Astrocyte of the cerebellum (primary cell): ENCODE measurements around the gene NHP2.
A peak's percentile ranks its signal among the peaks of the same experiment; 100 is the strongest.
"Not testable (repeated sequence)": the region's sequence is repeated elsewhere in the genome, so short reads cannot be mapped to it uniquely, and the experiment has no call there.

ENCODE experiments used
- DNase-seq: peaks from one replicate; pipeline ENCODE4 v3.0.0-alpha.2; 2011; ENCODE audit warnings: low read depth
- H3K4me3 ChIP-seq: 2 replicates; pipeline ENCODE4 v1.5.1; 2011; ENCODE audit warnings: mild to moderate bottlenecking, low read depth, low read length, moderate library complexity
- CTCF ChIP-seq: IDR thresholded peaks from 2 replicates; pipeline ENCODE4 v1.5.1; 2012; ENCODE audit warnings: low read length, low read depth, moderate library complexity, mild to moderate bottlenecking; ENCODE audit errors: missing control alignments
- in situ Hi-C: cut with HindIII; loops from 2 replicates; pipeline ENCODE4 v1.10.0; 2017; ENCODE audit warnings: low sequenced_read_pairs

The NHP2 gene

DNA sequence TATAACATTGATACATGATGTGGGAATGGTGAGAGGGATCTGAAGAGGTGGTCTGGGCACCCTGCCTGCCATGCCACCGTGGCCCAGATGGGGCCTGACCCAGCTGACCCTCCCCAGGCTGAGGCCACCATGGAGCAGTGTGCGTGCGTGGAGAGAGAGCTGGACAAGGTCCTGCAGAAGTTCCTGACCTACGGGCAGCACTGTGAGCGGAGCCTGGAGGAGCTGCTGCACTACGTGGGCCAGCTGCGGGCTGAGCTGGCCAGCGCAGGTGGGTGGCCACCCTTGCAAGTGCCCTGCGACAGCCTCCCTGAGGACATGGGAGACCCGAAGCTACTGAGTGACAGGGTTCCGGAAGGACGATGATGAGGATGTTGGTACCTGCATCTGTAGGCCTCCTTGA is 15.7 kb downstream of the NHP2 start:
- in situ Hi-C loops: no loop called here
- DNase-seq: no peak
- TF ChIP-seq CTCF: no peak
- no peak overlapping the region for H3K4me3 ChIP-seq

GRCh38 chr5:178136990-178137389 is 16.7 kb downstream of the NHP2 start:
- no peak for DNase-seq
- no peak overlapping the region for H3K4me3 ChIP-seq
- TF ChIP-seq CTCF: no peak
- in situ Hi-C loops: no loop called here

- in situ Hi-C loops: no loop called here
- no peak for DNase-seq
- TF ChIP-seq CTCF: no peak
These were observed 22.2 kb downstream of the NHP2 start for GRCh38 chr5:178131446-178131996.

DNA sequence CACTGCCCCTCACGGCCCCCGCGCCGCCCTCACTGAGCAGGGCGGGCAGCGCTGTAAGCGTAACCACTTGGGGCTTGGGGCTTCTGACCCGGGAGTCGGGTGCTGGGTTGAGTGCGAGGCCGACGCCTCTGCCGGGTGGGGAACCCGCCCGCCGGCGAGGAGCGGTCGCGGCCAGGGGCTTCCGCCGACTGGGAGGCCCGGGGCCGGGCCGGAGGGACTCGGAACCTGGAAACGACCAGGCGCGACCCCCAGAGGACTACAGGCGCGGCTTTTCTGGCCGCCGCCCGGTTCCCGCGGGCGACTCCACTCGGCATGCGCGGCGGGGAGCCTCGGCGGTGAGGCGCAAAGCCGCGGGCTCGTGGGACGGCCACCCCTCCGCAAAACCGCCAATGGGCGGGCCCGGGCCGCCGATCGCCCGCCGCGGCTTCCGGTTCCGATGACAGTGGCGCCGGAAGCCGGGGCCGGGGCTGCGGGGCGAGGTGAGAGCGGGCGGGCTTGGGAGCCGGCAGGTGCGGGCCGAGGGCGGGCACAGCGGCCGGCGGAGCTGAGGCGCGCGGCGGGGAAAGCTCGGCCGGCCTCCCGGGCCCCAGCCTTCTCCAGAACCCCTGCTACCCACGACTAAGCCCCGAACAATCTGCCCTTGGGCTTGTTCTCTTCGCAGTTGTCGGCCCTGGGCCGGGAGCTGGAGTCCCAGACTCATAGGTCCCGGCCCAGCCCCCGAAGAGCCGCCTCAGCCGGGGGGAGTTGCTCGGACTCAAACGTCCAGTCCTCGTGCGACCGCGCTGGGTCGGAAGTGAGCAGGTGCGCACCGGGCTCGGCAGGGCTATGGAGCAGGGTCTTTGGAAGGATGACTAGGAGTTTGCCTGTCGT is 22.9 kb downstream of the NHP2 start, which contains the start of gene RMND5B:
TSS of gene RMND5B (plus strand) at position 439 of the 870 bp plus-strand sequence. CDS start 7,106 bp downstream, outside the sequence.
- TF ChIP-seq CTCF: no peak
- in situ Hi-C loops: no loop called here

More at GRCh38 chr5:178131446-178131996, 22.2 kb downstream of the NHP2 start:
- peak overlapping the region; percentile 67 for H3K4me3 ChIP-seq

DNA sequence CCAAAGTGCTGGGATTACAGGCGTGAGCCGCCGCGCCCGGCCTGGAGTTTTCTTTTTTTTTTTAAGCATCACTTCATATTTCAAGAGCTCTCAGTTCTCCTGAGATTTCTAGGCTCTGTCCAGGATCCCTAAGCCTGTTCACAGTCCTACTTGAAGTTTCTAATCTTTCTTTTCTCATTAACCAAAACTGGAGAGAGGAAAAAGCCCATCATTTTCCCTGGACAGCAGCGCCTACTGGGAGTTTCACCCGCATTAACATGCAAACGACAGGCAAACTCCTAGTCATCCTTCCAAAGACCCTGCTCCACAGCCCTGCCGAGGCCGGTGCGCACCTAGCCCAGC is 23.5 kb downstream of the NHP2 start:
- in situ Hi-C loops, DNase-seq: not testable (repeated sequence)
- H3K4me3 ChIP-seq: peak overlapping the region; percentile 67

More for the DNA sequence above, 22.9 kb downstream of the NHP2 start, which contains the start of gene RMND5B:
- H3K4me3 ChIP-seq: peak within 1 kb of the TSS; percentile 67
- DNase-seq: no peak

GRCh38 chr5:178129296-178129695 is 24.4 kb downstream of the NHP2 start:
- in situ Hi-C loops: no loop called here
- no peak for DNase-seq
- no peak overlapping the region for H3K4me3 ChIP-seq
- no peak for TF ChIP-seq CTCF

DNA sequence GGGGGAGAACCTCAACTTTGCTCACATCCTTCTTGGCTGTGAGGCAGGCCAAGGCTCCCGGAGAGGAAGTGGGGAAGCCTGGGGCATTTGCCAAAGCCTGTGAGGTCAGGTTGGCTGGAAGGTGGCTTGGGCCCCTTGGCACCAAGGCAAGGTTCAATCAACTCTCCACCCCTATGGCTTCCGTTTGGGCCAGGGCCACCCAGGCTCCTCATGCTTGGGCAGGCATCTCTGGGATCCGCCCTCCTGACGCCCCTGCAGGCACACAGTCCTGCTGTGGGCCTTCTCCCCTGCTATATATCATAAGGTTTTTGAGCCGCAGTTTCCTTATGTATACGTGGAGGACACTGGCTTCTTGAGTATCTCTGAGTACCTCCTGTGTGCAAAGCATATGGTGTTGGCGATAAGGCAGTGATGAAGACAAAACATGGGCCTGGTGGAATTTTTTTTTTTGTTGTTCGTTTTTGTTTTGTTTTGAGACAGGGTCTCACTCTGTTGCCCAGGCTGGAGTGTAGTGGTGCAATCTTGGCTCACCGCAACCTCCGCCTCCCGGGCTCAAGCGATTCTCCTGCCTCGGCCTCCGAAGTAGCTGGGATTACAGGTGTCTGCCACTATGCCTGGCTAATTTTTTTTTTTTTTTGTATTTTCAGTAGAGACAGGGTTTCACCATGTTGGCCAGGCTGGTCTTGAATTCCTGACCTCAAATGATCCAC is 26.2 kb downstream of the NHP2 start:
- H3K4me3 ChIP-seq, in situ Hi-C loops, DNase-seq: not testable (repeated sequence)
